Esophagus muscularis mucosa (tissue), 3 donors: ENCODE measurements around the gene THUMPD2.

Experiments
- CTCF ChIP-seq, 3 experiments: fragments of 200-600 bp in 2 of 3; fragments of 450-650 bp in 1 of 3; sonication (generic) in 2 of 3; IDR thresholded peaks; one replicate each; pipeline ENCODE4 v1.5.1; 2017 to 2019; ENCODE audit warnings: antibody characterized with exemption in 3 of 3, mild to moderate bottlenecking in 2 of 3, moderate library complexity in 1 of 3
- POLR2A ChIP-seq: fragments of 450-650 bp; IDR thresholded peaks from one replicate; pipeline ENCODE4 v1.6.1; 2017; ENCODE audit warnings: antibody characterized with exemption, moderate library complexity, mild to moderate bottlenecking, low read depth
- POLR2AphosphoS5 ChIP-seq, 2 donors: sonication (generic); formaldehyde crosslinking; IDR thresholded peaks; one replicate each; pipeline ENCODE4 v1.6.1; 2017; ENCODE audit warnings: antibody characterized with exemption in 2 of 2

GRCh38 chr2:39737661-39738060, 41.4 kb downstream of the THUMPD2 start:
- no peak for TF ChIP-seq CTCF (IDR thresholded peaks at IDR 0.05)
- TF ChIP-seq POLR2A, result no peak
- TF ChIP-seq POLR2AphosphoS5 (IDR thresholded peaks at IDR 0.05), result no peak
